Neutrophil (primary cell): ENCODE measurements around the gene SIGLEC11.

Source experiments
- H3K27ac ChIP-seq: fragments of 200-600 bp; sonication (generic); 2 replicates; pipeline ENCODE4 v1.5.1; 2016; ENCODE audit warnings: mild to moderate bottlenecking, moderate library complexity
- H3K27me3 ChIP-seq: fragments of 200-600 bp; sonication (generic); 2 replicates; pipeline ENCODE4 v1.6.0; 2016; ENCODE audit warnings: mild to moderate bottlenecking
- H3K36me3 ChIP-seq: fragments of 200-600 bp; sonication (generic); 2 replicates; pipeline ENCODE4 v1.5.1; 2017
- H3K4me1 ChIP-seq, 2 experiments: fragments of 200-600 bp in 1 of 2; sonication (generic) in 1 of 2; 1 replicate in 1 of 2; 2 replicates in 1 of 2; pipeline versions ENCODE4 v1.5.1 to v1.6.1; 2013 to 2016; ENCODE audit warnings: low read depth in 1 of 2, low read length in 1 of 2, mild to moderate bottlenecking in 1 of 2, moderate library complexity in 1 of 2; ENCODE audit not compliant: control insufficient read depth in 1 of 2, insufficient read depth in 1 of 2
- H3K4me3 ChIP-seq, 2 experiments: fragments of 200-600 bp in 1 of 2; sonication (generic) in 1 of 2; 1 replicate in 1 of 2; 2 replicates in 1 of 2; pipeline ENCODE4 v1.5.1; 2013 to 2016; ENCODE audit warnings: low read depth in 1 of 2, low read length in 1 of 2, mild to moderate bottlenecking in 1 of 2, moderate library complexity in 1 of 2
- H3K9me3 ChIP-seq: fragments of 200-600 bp; sonication (generic); 2 replicates; pipeline ENCODE4 v1.5.1; 2016
- TF ChIP-seq, protein P1 (sequence below): fragments of 200-600 bp; sonication (generic); IDR thresholded peaks from 2 replicates; pipeline ENCODE4 v1.5.1; 2016; ENCODE audit warnings: antibody characterized with exemption

Gene SIGLEC11

GRCh38 chr19:49999371-50000010 lies 38.5 kb upstream of the SIGLEC11 start:
- TF ChIP-seq, protein P1, sequence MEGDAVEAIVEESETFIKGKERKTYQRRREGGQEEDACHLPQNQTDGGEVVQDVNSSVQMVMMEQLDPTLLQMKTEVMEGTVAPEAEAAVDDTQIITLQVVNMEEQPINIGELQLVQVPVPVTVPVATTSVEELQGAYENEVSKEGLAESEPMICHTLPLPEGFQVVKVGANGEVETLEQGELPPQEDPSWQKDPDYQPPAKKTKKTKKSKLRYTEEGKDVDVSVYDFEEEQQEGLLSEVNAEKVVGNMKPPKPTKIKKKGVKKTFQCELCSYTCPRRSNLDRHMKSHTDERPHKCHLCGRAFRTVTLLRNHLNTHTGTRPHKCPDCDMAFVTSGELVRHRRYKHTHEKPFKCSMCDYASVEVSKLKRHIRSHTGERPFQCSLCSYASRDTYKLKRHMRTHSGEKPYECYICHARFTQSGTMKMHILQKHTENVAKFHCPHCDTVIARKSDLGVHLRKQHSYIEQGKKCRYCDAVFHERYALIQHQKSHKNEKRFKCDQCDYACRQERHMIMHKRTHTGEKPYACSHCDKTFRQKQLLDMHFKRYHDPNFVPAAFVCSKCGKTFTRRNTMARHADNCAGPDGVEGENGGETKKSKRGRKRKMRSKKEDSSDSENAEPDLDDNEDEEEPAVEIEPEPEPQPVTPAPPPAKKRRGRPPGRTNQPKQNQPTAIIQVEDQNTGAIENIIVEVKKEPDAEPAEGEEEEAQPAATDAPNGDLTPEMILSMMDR: no peak
- Histone ChIP-seq H3K27ac (no peak overlapping the region), H3K9me3 (no peaks in the 10 kb centered on the region), H3K27me3 (no peaks in the 10 kb centered on the region), H3K36me3 (peaks cover 100% of the 10 kb centered on the region), H3K4me1 (no peaks in the 10 kb centered on the region), H3K4me3 (no peak overlapping the region)

DNA sequence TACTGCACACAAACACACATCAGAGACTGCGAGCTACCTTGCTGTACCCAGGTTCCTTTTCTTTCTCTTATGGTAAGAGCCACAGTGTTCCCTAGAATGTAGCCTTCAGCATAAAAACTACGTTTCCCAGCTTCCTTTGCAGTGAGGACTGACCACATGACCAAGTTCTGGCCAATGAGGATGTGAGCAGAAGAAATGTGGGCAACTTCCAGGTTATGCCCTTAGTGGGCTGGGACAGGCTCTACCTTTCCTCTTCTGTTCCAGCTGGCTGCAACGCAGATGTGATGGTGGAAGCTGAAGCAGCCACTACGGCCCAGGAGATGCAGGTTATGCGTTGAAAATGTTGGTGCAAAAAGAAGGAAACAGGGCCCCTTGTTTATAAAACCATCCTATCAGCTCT lies 36.7 kb upstream of the SIGLEC11 start:
- H3K27me3 ChIP-seq: no peaks in the 10 kb centered on the region
- TF ChIP-seq, protein P1: no peak
- peaks cover 100% of the 10 kb centered on the region for H3K36me3 ChIP-seq

DNA sequence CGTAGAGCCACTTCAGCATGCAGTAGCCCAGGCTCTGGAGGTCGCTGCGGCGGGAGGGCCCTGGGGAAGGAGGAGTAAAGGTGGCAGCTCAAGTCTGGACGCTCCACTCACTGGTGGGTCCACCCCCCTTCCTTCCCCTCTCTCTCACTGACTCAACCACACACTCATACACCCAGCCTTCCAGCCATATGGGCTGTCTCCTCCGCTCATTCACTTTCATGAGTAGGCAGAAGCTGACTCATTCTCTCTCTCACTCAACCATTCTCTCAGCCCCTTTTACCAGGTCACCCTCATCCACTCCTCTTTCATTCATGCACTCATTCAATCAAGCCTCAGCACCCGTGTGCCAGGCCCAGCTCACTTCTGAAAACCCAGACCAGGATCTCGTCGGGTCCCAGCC lies 27.5 kb upstream of the SIGLEC11 start:
- H3K4me3 ChIP-seq: no peak overlapping the region
- peaks cover 100% of the 10 kb centered on the region for H3K36me3 ChIP-seq
- H3K27me3 ChIP-seq: no peaks in the 10 kb centered on the region
- H3K27ac ChIP-seq: no peak overlapping the region
- TF ChIP-seq, protein P1: no peak
- peaks cover 5 to 7% of the 10 kb centered on the region in 2 experiments for H3K4me1 ChIP-seq
- no peaks in the 10 kb centered on the region for H3K9me3 ChIP-seq

More for the DNA sequence above, 36.7 kb upstream of the SIGLEC11 start:
- Histone ChIP-seq H3K27ac (no peak overlapping the region), H3K4me1 (no peaks in the 10 kb centered on the region), H3K9me3 (no peaks in the 10 kb centered on the region), H3K4me3 (no peak overlapping the region)

DNA sequence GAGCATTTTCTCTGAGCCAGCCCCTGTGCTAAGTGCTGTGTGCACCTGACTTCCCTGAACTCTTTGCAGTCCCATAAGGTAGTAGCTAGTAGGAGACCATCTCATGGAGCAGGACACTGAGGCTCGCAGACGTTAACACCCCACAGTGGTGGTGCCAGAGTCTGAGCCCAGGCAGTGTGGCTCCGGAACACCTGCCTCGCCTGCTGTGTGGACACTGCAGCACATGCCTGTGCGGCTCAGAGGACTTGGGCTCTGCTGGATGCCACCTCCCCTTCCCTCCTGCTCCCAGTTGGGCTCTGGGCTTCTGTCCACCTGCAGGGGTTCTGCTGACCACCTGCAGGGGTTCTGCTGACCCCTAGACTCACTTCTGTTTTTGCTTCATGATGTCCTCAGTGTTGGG lies 27.0 kb upstream of the SIGLEC11 start:
- Histone ChIP-seq H3K4me1 (peaks cover 5 to 7% of the 10 kb centered on the region in 2 experiments), H3K36me3 (peaks cover 100% of the 10 kb centered on the region), H3K27me3 (no peaks in the 10 kb centered on the region), H3K4me3 (no peak overlapping the region), H3K9me3 (no peaks in the 10 kb centered on the region), H3K27ac (no peak overlapping the region)
- TF ChIP-seq, protein P1: no peak

DNA sequence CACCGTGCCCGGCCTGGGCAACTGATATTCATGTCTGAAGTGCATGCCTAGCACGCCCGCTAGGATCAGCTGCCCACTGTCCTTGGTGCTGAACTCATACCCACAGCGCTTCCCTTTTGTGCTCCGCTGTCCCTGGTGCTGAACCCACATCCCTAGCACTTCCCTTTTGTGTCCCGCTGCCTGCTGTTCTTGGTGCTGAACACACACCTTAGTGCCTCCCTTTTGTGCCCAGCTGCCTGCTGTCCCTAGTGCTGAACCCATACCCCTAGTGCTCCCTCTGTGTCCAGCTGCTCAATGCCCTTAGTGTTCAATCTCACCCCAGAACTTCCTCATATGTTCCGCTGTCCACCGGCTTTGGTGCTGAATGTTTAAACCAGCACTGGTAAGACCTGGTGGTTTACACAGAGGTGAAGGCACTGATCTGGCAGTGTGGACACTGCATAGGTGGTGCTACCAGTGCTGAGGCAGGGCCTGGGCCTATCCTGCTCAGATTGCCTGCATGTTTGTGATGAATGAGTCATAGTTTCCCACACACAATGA lies 26.3 kb upstream of the SIGLEC11 start:
- no peaks in the 10 kb centered on the region for H3K27me3 ChIP-seq
- no peaks in the 10 kb centered on the region for H3K9me3 ChIP-seq
- peaks cover 5 to 7% of the 10 kb centered on the region in 2 experiments for H3K4me1 ChIP-seq
- no peak overlapping the region for H3K4me3 ChIP-seq
- TF ChIP-seq, protein P1: peak; percentile 33
- peaks cover 98% of the 10 kb centered on the region for H3K36me3 ChIP-seq
- H3K27ac ChIP-seq: no peak overlapping the region
